Endothelial cell (in vitro differentiated cells): ENCODE measurements around the gene NFKBIB. TPM values are rescaled to one million over a fixed set of nuclear protein-coding genes. Genes with fewer than 3 reads are reported as not detected.

Experiments used
- DNase-seq: peaks from one replicate; pipeline ENCODE4 v3.0.0; 2021; ENCODE audit warnings: low spot score
- H3K27ac Mint-ChIP-seq: one replicate; pipeline ENCODE4 v1.8.0; 2021; ENCODE audit warnings: mixed read lengths, inconsistent platforms; ENCODE audit not compliant: unreplicated experiment
- H3K27me3 Mint-ChIP-seq: one replicate; pipeline ENCODE4 v1.8.0; 2021; ENCODE audit warnings: mild to moderate bottlenecking, moderate library complexity, mixed read lengths, inconsistent platforms; ENCODE audit not compliant: unreplicated experiment
- H3K36me3 Mint-ChIP-seq: one replicate; pipeline ENCODE4 v1.8.0; 2021; ENCODE audit warnings: mild to moderate bottlenecking, low read depth, mixed read lengths, inconsistent platforms; ENCODE audit not compliant: unreplicated experiment
- H3K4me1 Mint-ChIP-seq: one replicate; pipeline ENCODE4 v1.8.0; 2021; ENCODE audit warnings: mild to moderate bottlenecking, mixed read lengths, inconsistent platforms; ENCODE audit not compliant: unreplicated experiment
- H3K4me3 Mint-ChIP-seq: one replicate; pipeline ENCODE4 v1.8.0; 2021; ENCODE audit warnings: mild to moderate bottlenecking, mixed read lengths, inconsistent platforms; ENCODE audit not compliant: unreplicated experiment
- H3K9me3 Mint-ChIP-seq: one replicate; pipeline ENCODE4 v1.8.0; 2021; ENCODE audit warnings: mixed read lengths, inconsistent platforms; ENCODE audit not compliant: unreplicated experiment
- CTCF ChIP-seq: fragments of 200-600 bp; sonication (generic); IDR thresholded peaks from one replicate; pipeline ENCODE4 v1.5.0; 2021; ENCODE audit warnings: antibody characterized with exemption; ENCODE audit not compliant: unreplicated experiment
- total RNA-seq: library from RNA; stranded (reverse); fragmentation: NEBNext Ultra II Directional; extraction: Animal tissue kit (Norgen Biotek cat#: 25700); gene quantifications from one replicate; pipeline ENCODE4 v1.2.1, GENCODE V29; 2021; ENCODE audit not compliant: unreplicated experiment

NFKBIB gene
- total RNA-seq, 1 donor from 2014 or later = 16.9 TPM

- H3K4me3 Mint-ChIP-seq = no peak overlapping the region
- peaks cover 7% of the 10 kb centered on the region for H3K36me3 Mint-ChIP-seq
- H3K9me3 Mint-ChIP-seq = no peaks in the 10 kb centered on the region
- peak overlapping the region; percentile 83 for H3K27ac Mint-ChIP-seq
- peaks cover 13% of the 10 kb centered on the region for H3K4me1 Mint-ChIP-seq
- no peak for TF ChIP-seq CTCF
- DNase-seq = no peak
- H3K27me3 Mint-ChIP-seq = peaks cover 2% of the 10 kb centered on the region
These were observed 21.0 kb upstream of the NFKBIB start for GRCh38 chr19:38878575-38879399.

GRCh38 chr19:38879400-38879751 lies 20.4 kb upstream of the NFKBIB start:
- H3K4me3 Mint-ChIP-seq = no peak overlapping the region
- H3K36me3 Mint-ChIP-seq = peaks cover 7% of the 10 kb centered on the region
- H3K27ac Mint-ChIP-seq = no peak overlapping the region
- H3K9me3 Mint-ChIP-seq = no peaks in the 10 kb centered on the region
- peaks cover 13% of the 10 kb centered on the region for H3K4me1 Mint-ChIP-seq
- TF ChIP-seq CTCF = no peak
- H3K27me3 Mint-ChIP-seq = peaks cover 2% of the 10 kb centered on the region
- no peak for DNase-seq

GRCh38 chr19:38880076-38880881 lies 19.5 kb upstream of the NFKBIB start:
- H3K9me3 Mint-ChIP-seq = no peaks in the 10 kb centered on the region
- no peak overlapping the region for H3K27ac Mint-ChIP-seq
- TF ChIP-seq CTCF = no peak
- H3K4me1 Mint-ChIP-seq = peaks cover 13% of the 10 kb centered on the region
- H3K36me3 Mint-ChIP-seq = peaks cover 7% of the 10 kb centered on the region
- H3K27me3 Mint-ChIP-seq = peaks cover 2% of the 10 kb centered on the region
- DNase-seq = no peak
- no peak overlapping the region for H3K4me3 Mint-ChIP-seq

GRCh38 chr19:38880882-38881609 lies 18.7 kb upstream of the NFKBIB start:
- Mint-ChIP-seq H3K27me3 (peaks cover 4% of the 10 kb centered on the region), H3K27ac (peak overlapping the region; percentile 18), H3K4me1 (peaks cover 13% of the 10 kb centered on the region), H3K4me3 (peak overlapping the region; percentile 25), H3K36me3 (peaks cover 7% of the 10 kb centered on the region), H3K9me3 (no peaks in the 10 kb centered on the region)
- no peak for DNase-seq
- TF ChIP-seq CTCF = no peak
